Measurements from ENCODE around the gene TULP4. TPM values are rescaled to one million over a fixed set of nuclear protein-coding genes. Genes with fewer than 3 reads are reported as not detected.

TULP4 gene
- total and polyA plus RNA-seq, 2 experiments from 2014 or later = 20.0 to 118 TPM

- H3K4me1 ChIP-seq (ENCODE audit: low read depth) = no peaks in the 10 kb centered on the region
- H3K4me3 ChIP-seq = no peak overlapping the region
- H3K9me3 ChIP-seq (ENCODE audit: low read depth) = no peaks in the 10 kb centered on the region
- DNase-seq (ENCODE audit: low read depth in 1 of 2, low spot score in 1 of 2) = no peak
- H3K27ac ChIP-seq = no peak overlapping the region
- peaks cover 11% of the 10 kb centered on the region for H3K36me3 ChIP-seq
- no peak for TF ChIP-seq CTCF (IDR thresholded peaks at IDR 0.05; ENCODE audit: low read depth, low read length)
- no peaks in the 10 kb centered on the region for H3K27me3 ChIP-seq
These were observed 639 bp upstream of the TULP4 start for GRCh38 chr6:158311626-158312025.

- no peak overlapping the region for H3K4me3 ChIP-seq
- no peak for DNase-seq (ENCODE audit: low read depth in 1 of 2, low spot score in 1 of 2)
- peaks cover 11% of the 10 kb centered on the region for H3K36me3 ChIP-seq
- no peaks in the 10 kb centered on the region for H3K4me1 ChIP-seq (ENCODE audit: low read depth)
- no peaks in the 10 kb centered on the region for H3K9me3 ChIP-seq (ENCODE audit: low read depth)
- no peak for TF ChIP-seq CTCF (IDR thresholded peaks at IDR 0.05; ENCODE audit: low read depth, low read length)
- H3K27ac ChIP-seq = no peak overlapping the region
- H3K27me3 ChIP-seq = no peaks in the 10 kb centered on the region
These were observed 570 bp downstream of the TULP4 start for GRCh38 chr6:158312672-158313397.

- DNase-seq (ENCODE audit: low read depth in 1 of 2, low spot score in 1 of 2) = no peak
- no peaks in the 10 kb centered on the region for H3K27me3 ChIP-seq
- peaks cover 11% of the 10 kb centered on the region for H3K36me3 ChIP-seq
- H3K4me1 ChIP-seq (ENCODE audit: low read depth) = no peaks in the 10 kb centered on the region
- H3K27ac ChIP-seq = no peak overlapping the region
- no peak for TF ChIP-seq CTCF (IDR thresholded peaks at IDR 0.05; ENCODE audit: low read depth, low read length)
- no peaks in the 10 kb centered on the region for H3K9me3 ChIP-seq (ENCODE audit: low read depth)
- no peak overlapping the region for H3K4me3 ChIP-seq
These were observed 1.7 kb downstream of the TULP4 start for GRCh38 chr6:158313989-158314388.

- no peak overlapping the region for H3K4me3 ChIP-seq
- H3K36me3 ChIP-seq = peaks cover 11% of the 10 kb centered on the region
- no peak for DNase-seq (ENCODE audit: low read depth in 1 of 2, low spot score in 1 of 2)
- no peak for TF ChIP-seq CTCF (IDR thresholded peaks at IDR 0.05; ENCODE audit: low read depth, low read length)
- H3K9me3 ChIP-seq (ENCODE audit: low read depth) = no peaks in the 10 kb centered on the region
- H3K4me1 ChIP-seq (ENCODE audit: low read depth) = no peaks in the 10 kb centered on the region
- H3K27me3 ChIP-seq = no peaks in the 10 kb centered on the region
- H3K27ac ChIP-seq = no peak overlapping the region
These were observed 2.5 kb downstream of the TULP4 start for GRCh38 chr6:158314737-158315136.

GRCh38 chr6:158316022-158316421 lies 3.8 kb downstream of the TULP4 start:
- H3K4me1 ChIP-seq (ENCODE audit: low read depth) = no peaks in the 10 kb centered on the region
- no peaks in the 10 kb centered on the region for H3K27me3 ChIP-seq
- H3K27ac ChIP-seq = no peak overlapping the region
- DNase-seq (ENCODE audit: low read depth in 1 of 2, low spot score in 1 of 2) = no peak
- no peaks in the 10 kb centered on the region for H3K9me3 ChIP-seq (ENCODE audit: low read depth)
- peaks cover 11% of the 10 kb centered on the region for H3K36me3 ChIP-seq
- no peak for TF ChIP-seq CTCF (IDR thresholded peaks at IDR 0.05; ENCODE audit: low read depth, low read length)
- H3K4me3 ChIP-seq = no peak overlapping the region

Data from cardiac muscle cell (in vitro differentiated cells and primary cell).